ENCODE measurements around the gene CTSD.

Gene CTSD

DNA sequence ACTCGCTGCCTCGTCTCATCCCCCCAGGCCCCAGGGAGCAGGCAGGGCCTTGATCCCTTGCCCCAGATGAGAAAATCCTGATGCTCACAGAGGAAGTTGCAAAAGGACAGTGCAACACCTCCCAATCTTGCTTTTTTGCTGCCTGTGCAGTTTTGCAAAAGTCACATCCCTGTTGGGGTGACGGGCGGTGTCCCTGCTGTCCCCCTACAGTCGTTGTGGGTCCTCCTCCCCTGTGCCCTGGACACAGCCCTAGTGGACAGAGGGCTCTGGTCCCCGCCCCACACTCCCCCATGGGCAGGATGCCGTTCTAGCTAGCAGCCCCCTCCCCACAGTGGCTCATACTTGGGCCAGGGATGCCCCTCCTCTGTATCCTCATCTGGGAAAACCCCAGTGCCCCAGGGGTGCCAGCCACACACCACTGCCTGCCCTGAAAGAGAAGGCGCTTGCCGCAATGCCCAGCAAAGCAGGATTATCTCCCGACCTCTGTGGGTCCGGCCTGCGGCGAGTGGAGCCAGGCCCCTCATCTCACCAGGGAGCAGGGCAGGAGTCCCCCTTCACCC, 18.4 kb upstream of the CTSD start:
- in situ Hi-C loops (cut with HindIII; ENCODE audit: low sequenced_read_pairs), result no loop called here
- TF ChIP-seq, protein P1, sequence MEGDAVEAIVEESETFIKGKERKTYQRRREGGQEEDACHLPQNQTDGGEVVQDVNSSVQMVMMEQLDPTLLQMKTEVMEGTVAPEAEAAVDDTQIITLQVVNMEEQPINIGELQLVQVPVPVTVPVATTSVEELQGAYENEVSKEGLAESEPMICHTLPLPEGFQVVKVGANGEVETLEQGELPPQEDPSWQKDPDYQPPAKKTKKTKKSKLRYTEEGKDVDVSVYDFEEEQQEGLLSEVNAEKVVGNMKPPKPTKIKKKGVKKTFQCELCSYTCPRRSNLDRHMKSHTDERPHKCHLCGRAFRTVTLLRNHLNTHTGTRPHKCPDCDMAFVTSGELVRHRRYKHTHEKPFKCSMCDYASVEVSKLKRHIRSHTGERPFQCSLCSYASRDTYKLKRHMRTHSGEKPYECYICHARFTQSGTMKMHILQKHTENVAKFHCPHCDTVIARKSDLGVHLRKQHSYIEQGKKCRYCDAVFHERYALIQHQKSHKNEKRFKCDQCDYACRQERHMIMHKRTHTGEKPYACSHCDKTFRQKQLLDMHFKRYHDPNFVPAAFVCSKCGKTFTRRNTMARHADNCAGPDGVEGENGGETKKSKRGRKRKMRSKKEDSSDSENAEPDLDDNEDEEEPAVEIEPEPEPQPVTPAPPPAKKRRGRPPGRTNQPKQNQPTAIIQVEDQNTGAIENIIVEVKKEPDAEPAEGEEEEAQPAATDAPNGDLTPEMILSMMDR (IDR thresholded peaks at IDR 0.05; ENCODE audit: low read depth, low read length), result no peak
- DNase-seq (ENCODE audit: low read depth, low spot score), result no peak
- H3K4me3 ChIP-seq (ENCODE audit: low read depth, low read length), result no peak overlapping the region

DNA sequence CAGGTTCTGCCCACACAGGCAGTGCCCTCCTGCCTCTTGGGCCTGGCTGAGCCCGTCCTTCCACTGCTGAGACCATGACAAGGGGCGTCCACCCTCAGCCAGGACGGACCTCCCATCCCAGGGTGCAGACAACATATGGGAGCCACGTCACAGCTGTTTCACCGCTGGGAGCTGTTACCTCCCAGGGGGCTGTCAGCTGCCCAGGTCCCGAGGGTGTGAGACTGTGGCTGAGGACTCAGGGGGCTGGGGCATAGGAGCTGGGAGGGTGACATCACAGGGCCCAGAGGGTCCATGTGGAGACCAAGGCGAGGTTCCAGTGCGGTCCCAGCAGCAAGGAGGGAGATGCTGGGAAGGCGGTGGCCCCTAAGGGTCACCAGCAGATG, 17.9 kb upstream of the CTSD start:
- TF ChIP-seq, protein P1 (IDR thresholded peaks at IDR 0.05; ENCODE audit: low read depth, low read length), result no peak
- no peak for DNase-seq (ENCODE audit: low read depth, low spot score)
- no peak overlapping the region for H3K4me3 ChIP-seq (ENCODE audit: low read depth, low read length)
- in situ Hi-C loops (cut with HindIII; ENCODE audit: low sequenced_read_pairs), result no loop called here

DNA sequence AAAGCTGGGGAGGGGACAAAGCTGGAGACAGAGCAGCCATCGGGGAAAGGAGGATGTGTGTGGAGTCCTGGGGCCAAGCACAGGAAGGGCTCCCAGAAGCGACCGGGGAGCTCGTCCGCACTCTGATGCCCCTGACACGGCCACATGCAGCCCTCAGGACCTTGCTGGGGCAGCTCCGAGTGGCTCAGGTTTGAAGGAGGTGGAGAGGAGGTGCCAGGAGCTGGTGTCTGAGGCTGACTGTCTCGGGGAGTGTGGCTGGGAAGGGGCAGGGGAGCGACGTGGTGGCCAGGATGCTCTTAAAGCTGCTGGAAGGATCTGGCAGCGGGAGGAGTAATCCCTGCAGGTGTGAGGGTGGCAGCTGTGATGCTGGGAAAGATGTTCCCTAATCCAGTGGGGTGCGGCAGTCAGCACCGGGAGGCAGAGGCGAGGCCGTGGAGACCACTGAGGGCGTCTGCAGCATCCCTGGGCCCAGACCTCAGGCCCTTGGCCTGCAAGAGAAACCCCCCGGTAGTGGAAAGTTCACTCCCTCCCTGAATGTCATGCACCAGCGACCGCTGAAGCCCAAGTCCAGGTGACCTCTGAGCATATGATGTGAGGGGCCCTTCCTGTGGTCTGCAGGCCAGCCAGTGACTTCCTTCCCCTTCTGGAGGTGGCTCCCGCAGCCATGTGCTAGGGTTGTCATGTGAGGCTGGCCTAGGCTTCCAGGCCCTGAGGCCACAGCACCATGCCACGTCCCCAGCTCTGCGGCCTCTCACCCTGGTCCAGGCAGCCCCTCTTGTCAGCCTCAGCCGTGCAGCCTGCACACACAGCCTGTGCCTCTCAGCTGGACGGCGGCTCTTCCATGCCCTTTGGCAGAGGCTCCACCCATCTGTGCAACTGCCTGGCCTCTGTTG, 17.2 kb upstream of the CTSD start:
- no peak for DNase-seq (ENCODE audit: low read depth, low spot score)
- in situ Hi-C loops (cut with HindIII; ENCODE audit: low sequenced_read_pairs), result no loop called here
- TF ChIP-seq, protein P1 (IDR thresholded peaks at IDR 0.05; ENCODE audit: low read depth, low read length), result no peak
- no peak overlapping the region for H3K4me3 ChIP-seq (ENCODE audit: low read depth, low read length)

DNA sequence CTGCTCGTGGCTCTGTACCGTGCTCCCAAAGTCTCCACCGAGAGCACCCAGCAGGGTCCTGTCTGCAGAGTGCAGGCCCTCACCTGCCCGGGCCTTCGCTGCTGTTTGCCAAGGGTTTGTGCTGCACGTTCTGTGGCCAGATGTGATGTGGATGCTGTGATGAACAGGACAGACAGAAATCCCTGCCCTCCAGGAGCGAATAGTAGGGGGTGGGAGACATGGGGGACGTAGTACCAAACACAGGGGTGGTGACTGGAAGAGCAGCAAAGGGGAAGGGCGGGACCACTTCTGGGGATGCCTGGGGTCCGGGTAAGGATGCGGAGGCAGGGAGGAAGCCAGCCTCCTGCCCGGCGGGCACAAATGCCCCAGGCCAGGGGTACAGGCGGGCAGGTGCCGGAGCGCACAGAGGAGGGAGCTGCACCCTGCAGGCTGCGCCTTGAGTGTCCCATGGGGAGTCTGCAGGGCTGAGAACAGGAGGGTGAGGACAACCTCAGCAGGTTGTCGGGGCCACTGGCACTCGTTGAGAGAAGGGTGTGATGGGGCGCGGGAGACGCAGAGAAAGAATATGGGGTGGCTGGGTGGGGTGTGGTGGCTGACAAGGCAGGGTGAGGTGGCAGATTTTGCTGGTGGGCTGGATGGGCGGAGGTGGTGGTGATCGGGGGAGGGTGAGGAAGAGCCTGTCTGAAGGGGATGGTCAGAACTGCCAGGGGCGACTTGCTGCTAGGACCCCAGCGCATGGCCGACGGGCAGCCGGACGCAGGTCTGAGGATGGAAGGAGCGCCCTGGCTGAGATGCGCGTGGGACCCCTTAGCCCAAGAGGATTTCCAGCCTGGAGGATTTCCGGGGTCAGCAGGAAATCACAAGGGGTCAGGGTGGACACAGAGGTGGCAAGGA, 16.3 kb upstream of the CTSD start:
- H3K4me3 ChIP-seq (ENCODE audit: low read depth, low read length), result no peak overlapping the region

DNA sequence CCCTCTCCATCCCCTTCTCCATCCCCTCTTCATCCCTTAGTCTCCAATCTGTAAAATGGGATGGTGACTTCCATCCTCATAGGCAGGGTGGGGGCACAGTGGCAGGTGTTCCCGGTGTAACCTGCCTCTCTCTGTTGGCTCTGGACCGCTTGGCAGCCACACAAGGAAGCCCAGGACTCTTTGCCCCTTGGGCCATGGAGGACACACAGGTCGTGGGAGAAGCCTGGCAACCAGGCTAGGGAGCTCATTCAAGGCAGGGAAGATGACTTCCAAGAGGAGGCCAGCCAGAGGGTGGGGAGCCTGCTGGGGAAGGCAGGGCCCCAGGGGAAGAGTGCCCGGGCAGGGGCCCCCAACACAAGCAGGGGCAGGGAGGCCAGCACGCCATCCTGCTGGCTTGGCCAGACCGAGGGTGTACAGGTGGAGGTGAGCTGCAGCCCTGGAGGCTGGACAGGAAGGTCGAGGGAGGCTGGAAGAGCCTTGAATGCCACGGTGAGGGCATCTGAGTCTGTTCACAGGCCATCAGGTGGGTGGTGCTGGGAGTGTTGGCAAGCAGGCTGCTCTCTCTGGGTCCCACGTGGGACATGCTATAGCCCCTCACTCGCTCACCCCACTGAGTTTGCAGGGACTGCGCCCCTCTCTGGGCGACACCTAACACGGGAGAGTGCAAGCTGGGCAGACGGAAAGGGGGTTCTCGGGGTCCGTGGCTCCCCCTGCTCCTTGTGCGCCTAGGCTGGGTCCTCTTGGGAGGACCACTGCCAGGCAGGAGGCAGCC, 15.5 kb upstream of the CTSD start:
- no peak for DNase-seq (ENCODE audit: low read depth, low spot score)
- no peak overlapping the region for H3K4me3 ChIP-seq (ENCODE audit: low read depth, low read length)
- in situ Hi-C loops (cut with HindIII; ENCODE audit: low sequenced_read_pairs), result no loop called here
- TF ChIP-seq, protein P1 (IDR thresholded peaks at IDR 0.05; ENCODE audit: low read depth, low read length), result no peak

More for the DNA sequence above, 16.3 kb upstream of the CTSD start:
- DNase-seq (ENCODE audit: low read depth, low spot score), result no peak
- in situ Hi-C loops (cut with HindIII; ENCODE audit: low sequenced_read_pairs), result no loop called here
- TF ChIP-seq, protein P1 (IDR thresholded peaks at IDR 0.05; ENCODE audit: low read depth, low read length), result no peak
